HG03135 (cell line): Measurements from ENCODE around the gene KCMF1.

ENCODE experiments used
- ATAC-seq: cut with Tn5 transposase; IDR thresholded peaks from one replicate; pipeline ENCODE4 v1.9.1; 2021; ENCODE audit warnings: mild to moderate bottlenecking, moderate library complexity; ENCODE audit not compliant: unreplicated experiment

The KCMF1 gene

GRCh38 chr2:85019121-85019520, 48.2 kb downstream of the KCMF1 start:
- ATAC-seq = no peak

GRCh38 chr2:85022232-85022631, 51.3 kb downstream of the KCMF1 start:
- no peak for ATAC-seq

GRCh38 chr2:85024372-85025047, 53.5 kb downstream of the KCMF1 start:
- ATAC-seq = no peak

GRCh38 chr2:85032621-85033020, 61.7 kb downstream of the KCMF1 start:
- no peak for ATAC-seq

- ATAC-seq = no peak
These were observed 62.4 kb downstream of the KCMF1 start for GRCh38 chr2:85033388-85033787.

- ATAC-seq = no peak
These were observed 63.2 kb downstream of the KCMF1 start for GRCh38 chr2:85034158-85034557.

- no peak for ATAC-seq
These were observed 66.7 kb downstream of the KCMF1 start for GRCh38 chr2:85037622-85038021.

GRCh38 chr2:85042330-85042729, 71.4 kb downstream of the KCMF1 start:
- no peak for ATAC-seq

GRCh38 chr2:85048534-85048933, 77.6 kb downstream of the KCMF1 start:
- ATAC-seq = no peak

- no peak for ATAC-seq
These were observed 78.3 kb downstream of the KCMF1 start for GRCh38 chr2:85049236-85049635.

GRCh38 chr2:85053802-85054201, 82.8 kb downstream of the KCMF1 start:
- no peak for ATAC-seq

- no peak for ATAC-seq
These were observed 86.4 kb downstream of the KCMF1 start for GRCh38 chr2:85057226-85057962.

- ATAC-seq = no peak
These were observed 90.9 kb downstream of the KCMF1 start for GRCh38 chr2:85061896-85062295.

- ATAC-seq = no peak
These were observed 91.6 kb downstream of the KCMF1 start for GRCh38 chr2:85062565-85062964.

- ATAC-seq = no peak
These were observed 93.1 kb downstream of the KCMF1 start for GRCh38 chr2:85063981-85064599.

GRCh38 chr2:85064927-85065577, 94.1 kb downstream of the KCMF1 start:
- no peak for ATAC-seq

- no peak for ATAC-seq
These were observed 95.2 kb downstream of the KCMF1 start for GRCh38 chr2:85066006-85066740.

GRCh38 chr2:85066874-85067351, 96.0 kb downstream of the KCMF1 start:
- ATAC-seq = peak; percentile 64

GRCh38 chr2:85071096-85071495, 100.1 kb downstream of the KCMF1 start:
- ATAC-seq = no peak

- no peak for ATAC-seq
These were observed 102.1 kb downstream of the KCMF1 start for GRCh38 chr2:85073033-85073432.
